CD4-positive, alpha-beta T cell treated with Interleukin-6 at 100 ng/mL for 8 hours (primary cell): Measurements from ENCODE around the gene ENTREP1.

ENCODE experiments used
- DNase-seq: peaks from one replicate; pipeline ENCODE4 v3.0.0-alpha.2; 2020; ENCODE audit warnings: mixed read lengths, low spot score

ENTREP1 gene

GRCh38 chr9:69319324-69320025 is 5.5 kb upstream of the ENTREP1 start:
- no peak for DNase-seq

- DNase-seq = no peak
Measured at GRCh38 chr9:69322256-69322655, 2.8 kb upstream of the ENTREP1 start.

- no peak for DNase-seq
Measured at GRCh38 chr9:69323861-69324260, 1.2 kb upstream of the ENTREP1 start.

- DNase-seq = no peak
Measured at GRCh38 chr9:69325409-69326212, 596 bp downstream of the ENTREP1 start.

- no peak for DNase-seq
Measured at GRCh38 chr9:69326261-69326660, 1.2 kb downstream of the ENTREP1 start.

- DNase-seq = no peak
Measured at GRCh38 chr9:69330580-69330979, 5.6 kb downstream of the ENTREP1 start.

- no peak for DNase-seq
Measured at GRCh38 chr9:69331444-69331843, 6.4 kb downstream of the ENTREP1 start.

GRCh38 chr9:69332067-69332685 is 7.2 kb downstream of the ENTREP1 start:
- DNase-seq = no peak

GRCh38 chr9:69333716-69334115 is 8.7 kb downstream of the ENTREP1 start:
- DNase-seq = no peak

GRCh38 chr9:69334317-69334716 is 9.3 kb downstream of the ENTREP1 start:
- DNase-seq = no peak

GRCh38 chr9:69339620-69340019 is 14.6 kb downstream of the ENTREP1 start:
- no peak for DNase-seq

- no peak for DNase-seq
Measured at GRCh38 chr9:69340631-69341030, 15.6 kb downstream of the ENTREP1 start.

GRCh38 chr9:69342769-69343168 is 17.8 kb downstream of the ENTREP1 start:
- no peak for DNase-seq

GRCh38 chr9:69344459-69344858 is 19.4 kb downstream of the ENTREP1 start:
- no peak for DNase-seq

GRCh38 chr9:69346596-69347390 is 21.8 kb downstream of the ENTREP1 start:
- no peak for DNase-seq

GRCh38 chr9:69347607-69348006 is 22.6 kb downstream of the ENTREP1 start:
- DNase-seq = no peak

GRCh38 chr9:69351227-69351626 is 26.2 kb downstream of the ENTREP1 start:
- no peak for DNase-seq

GRCh38 chr9:69355232-69355631 is 30.2 kb downstream of the ENTREP1 start:
- DNase-seq = no peak

GRCh38 chr9:69357030-69357775 is 32.2 kb downstream of the ENTREP1 start:
- no peak for DNase-seq

GRCh38 chr9:69357821-69358220 is 32.8 kb downstream of the ENTREP1 start:
- DNase-seq = no peak

- DNase-seq = no peak
Measured at GRCh38 chr9:69363191-69363590, 38.2 kb downstream of the ENTREP1 start.
